ENCODE measurements around the gene RNASEH1. TPM values are rescaled to one million over a fixed set of nuclear protein-coding genes. Genes with fewer than 3 reads are reported as not detected.

Gene RNASEH1
- total and polyA plus RNA-seq, 2 of the 13 experiments (the other 11 are each of a cell fraction or from before 2014, with no cell fraction given) = 14.5 to 57.4 TPM

GRCh38 chr2:3585261-3586109 is 27.4 kb upstream of the RNASEH1 start (continued):
- TF ChIP-seq NPAS2 (CRISPR knock-in tag; IDR thresholded peaks at IDR 0.05; ENCODE audit: borderline replicate concordance) = 0 out of 2 replicates have a peak, but pooled peaks have one; percentile 26
- peak; percentile 91 for TF ChIP-seq NR2F6 (IDR thresholded peaks at IDR 0.05)
- TF ChIP-seq NR2F6 (CRISPR knock-in tag; IDR thresholded peaks at IDR 0.05) = peak; percentile 89
- peak; percentile 89 for TF ChIP-seq HNF4A (CRISPR knock-in tag; IDR thresholded peaks at IDR 0.05)
- no peak; the same call in 1 of the 2 replicates for TF ChIP-seq ZNF777 (CRISPR knock-in tag; IDR thresholded peaks at IDR 0.05)
- TF ChIP-seq NCOA2 (CRISPR knock-in tag; IDR thresholded peaks at IDR 0.05) = peak; percentile 72
- peak; percentile 94 for TF ChIP-seq NR2C2 (CRISPR knock-in tag; IDR thresholded peaks at IDR 0.05; ENCODE audit: borderline replicate concordance)
- TF ChIP-seq ASH2L (IDR thresholded peaks at IDR 0.05; ENCODE audit: insufficient read length, low read depth, low read length) = peak; percentile 55
- TF ChIP-seq ZNF230 (CRISPR knock-in tag; IDR thresholded peaks at IDR 0.05) = no peak
- peak; percentile 2; the same call in 1 of the 2 replicates for TF ChIP-seq CTCF (CRISPR knock-in tag; IDR thresholded peaks at IDR 0.05)
- TF ChIP-seq ISX (CRISPR knock-in tag; conservative IDR thresholded peaks at IDR 0.05) = peak; percentile 68; the same call in 1 of the 2 replicates
- peak; percentile 94 for TF ChIP-seq ZNF687 (CRISPR knock-in tag; IDR thresholded peaks at IDR 0.05)
- TF ChIP-seq RBFOX2 (IDR thresholded peaks at IDR 0.05; ENCODE audit: low read depth, low read length) = peak; percentile 50; the same call in 1 of the 2 replicates
- TF ChIP-seq NKX3-1 (CRISPR knock-in tag; IDR thresholded peaks at IDR 0.05) = peak; percentile 68
- TF ChIP-seq BORCS8-MEF2B (CRISPR knock-in tag; IDR thresholded peaks at IDR 0.05) = peak; percentile 77; the same call in 1 of the 2 replicates
- no peak for TF ChIP-seq MTA3 (CRISPR knock-in tag; IDR thresholded peaks at IDR 0.05)
- TF ChIP-seq ATF4 (CRISPR knock-in tag; IDR thresholded peaks at IDR 0.05) = no peak; a peak in 1 of 4 replicates
- TF ChIP-seq ZBTB1 (CRISPR knock-in tag; IDR thresholded peaks at IDR 0.05; ENCODE audit: borderline replicate concordance) = no peak
- peak; percentile 59; the same call in 1 of the 2 replicates for TF ChIP-seq ZNF274 (CRISPR knock-in tag; IDR thresholded peaks at IDR 0.05)
- TF ChIP-seq ZNF558 (CRISPR knock-in tag; IDR thresholded peaks at IDR 0.05; ENCODE audit: borderline replicate concordance) = no peak
- TF ChIP-seq MEF2D (CRISPR knock-in tag; IDR thresholded peaks at IDR 0.05) = peak; percentile 77; the same call in 1 of the 2 replicates
- no peak for TF ChIP-seq CCAR2 (optimal IDR thresholded peaks at IDR 0.05; ENCODE audit: low read depth, low read length)

Data from HepG2 (cell line).